Left hindlimb (tissue), 1 donor: Measurements from ENCODE around the gene TEX11.
A peak's percentile ranks its signal among the peaks of the same experiment; 100 is the strongest.
"Not testable (repeated sequence)": the region's sequence is repeated elsewhere in the genome, so short reads cannot be mapped to it uniquely, and the experiment has no call there.

Source experiments
- DNase-seq: peaks from one replicate; pipeline ENCODE4 v3.0.0-alpha.2; 2018

Gene TEX11

DNA sequence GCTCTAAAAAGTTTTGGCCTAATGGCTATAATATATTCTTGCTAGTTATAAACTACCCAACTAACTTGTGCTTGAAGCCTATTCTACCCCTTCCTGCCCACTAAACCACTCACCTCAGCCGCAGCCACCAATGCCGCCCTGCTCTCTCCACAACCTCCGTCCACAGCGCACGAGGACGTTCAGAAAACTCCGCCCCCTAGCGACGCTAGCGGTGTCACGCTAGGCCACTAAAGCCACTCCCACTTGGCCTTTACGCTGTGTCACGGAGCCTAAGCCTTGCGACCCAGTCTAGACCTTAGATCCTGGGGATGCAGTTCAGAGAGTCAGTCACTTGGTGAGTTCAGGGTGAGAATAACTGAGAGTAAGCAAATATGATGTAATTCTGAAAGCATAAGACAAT lies at the start of gene TEX11:
TSS of gene TEX11 (minus strand) at position 171 of the 400 bp plus-strand sequence. CDS start 922 bp downstream, outside the sequence.
- DNase-seq, result no peak

DNA sequence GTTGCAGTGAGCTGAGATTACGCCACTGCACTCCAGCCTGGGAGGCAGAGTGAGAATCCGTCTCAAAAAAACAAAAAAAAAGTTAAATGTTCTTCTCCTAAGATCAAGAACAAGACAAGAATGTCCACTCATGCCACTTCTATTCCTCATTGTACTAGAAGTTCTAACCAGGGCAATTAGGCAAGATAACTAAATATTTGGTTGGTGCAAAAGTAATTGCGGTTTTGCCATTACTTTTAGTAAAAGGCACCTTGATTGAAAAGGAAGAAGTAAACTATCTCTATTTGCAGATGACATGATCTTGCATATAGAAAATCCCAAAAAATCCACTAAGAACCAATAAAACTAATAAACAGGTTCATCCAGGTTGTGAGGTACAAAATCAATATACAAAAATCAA lies 46.4 kb upstream of the TEX11 start:
- DNase-seq, result no peak

DNA sequence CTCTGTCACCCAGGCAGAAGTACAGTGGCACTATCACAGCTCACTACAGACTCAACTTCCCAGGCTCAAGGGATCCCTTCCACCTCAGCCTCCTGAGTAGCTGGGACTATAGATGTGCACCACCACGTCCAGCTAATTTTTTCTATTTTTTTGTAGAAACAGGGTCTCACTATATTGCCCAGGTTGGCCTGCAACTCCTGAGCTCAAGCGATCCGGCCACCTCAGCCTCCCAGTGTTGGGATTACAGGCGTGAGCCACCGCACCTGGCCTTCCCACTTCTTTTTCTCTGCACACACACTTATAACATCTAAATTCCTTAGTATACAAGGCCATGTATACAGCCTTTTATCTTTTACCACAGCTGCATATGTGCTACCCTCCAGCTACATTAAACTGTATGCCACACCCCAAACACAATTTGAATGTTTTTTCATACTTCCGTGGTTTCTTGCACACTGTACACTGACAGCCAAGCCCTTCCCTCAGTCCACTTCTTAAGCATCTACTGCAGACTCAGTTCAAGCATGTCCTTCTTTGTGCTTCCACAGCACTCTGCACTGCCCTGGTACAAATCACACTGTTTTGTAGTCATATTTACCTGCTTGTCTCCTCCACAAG lies 15.9 kb upstream of the TEX11 start:
- no peak for DNase-seq

DNA sequence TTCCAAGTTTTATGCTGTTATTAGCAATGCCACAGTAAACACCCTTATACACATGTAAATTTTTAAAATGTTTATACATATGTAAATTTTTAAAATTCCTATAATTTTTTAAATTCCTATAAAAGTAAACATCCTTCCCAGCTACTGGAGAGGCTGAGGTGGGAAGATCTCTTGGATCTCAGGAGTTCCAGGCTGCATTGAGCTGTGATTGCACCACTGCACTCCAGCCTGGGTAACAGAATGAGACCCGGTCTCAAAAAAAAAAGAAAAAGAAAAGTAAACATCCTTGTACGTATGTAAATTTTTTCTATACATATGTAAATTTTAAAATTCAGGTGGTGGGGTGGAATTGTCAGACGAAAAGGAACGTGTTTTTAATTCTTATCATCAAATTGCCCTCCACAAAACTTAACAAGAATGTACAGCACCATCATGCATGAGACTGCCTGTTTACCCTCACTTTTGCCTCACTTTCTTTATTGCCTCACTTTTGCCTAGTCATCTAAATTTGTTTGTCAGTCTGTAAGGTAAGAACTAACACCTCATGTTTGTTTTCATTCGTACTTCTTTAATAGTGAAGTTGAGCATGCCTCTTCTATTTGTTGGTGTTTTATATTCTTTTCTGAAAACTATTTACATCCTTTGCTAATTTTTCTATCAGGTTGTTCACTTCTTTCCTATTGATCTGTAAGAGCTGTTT lies 14.4 kb upstream of the TEX11 start:
- DNase-seq, result no peak

DNA sequence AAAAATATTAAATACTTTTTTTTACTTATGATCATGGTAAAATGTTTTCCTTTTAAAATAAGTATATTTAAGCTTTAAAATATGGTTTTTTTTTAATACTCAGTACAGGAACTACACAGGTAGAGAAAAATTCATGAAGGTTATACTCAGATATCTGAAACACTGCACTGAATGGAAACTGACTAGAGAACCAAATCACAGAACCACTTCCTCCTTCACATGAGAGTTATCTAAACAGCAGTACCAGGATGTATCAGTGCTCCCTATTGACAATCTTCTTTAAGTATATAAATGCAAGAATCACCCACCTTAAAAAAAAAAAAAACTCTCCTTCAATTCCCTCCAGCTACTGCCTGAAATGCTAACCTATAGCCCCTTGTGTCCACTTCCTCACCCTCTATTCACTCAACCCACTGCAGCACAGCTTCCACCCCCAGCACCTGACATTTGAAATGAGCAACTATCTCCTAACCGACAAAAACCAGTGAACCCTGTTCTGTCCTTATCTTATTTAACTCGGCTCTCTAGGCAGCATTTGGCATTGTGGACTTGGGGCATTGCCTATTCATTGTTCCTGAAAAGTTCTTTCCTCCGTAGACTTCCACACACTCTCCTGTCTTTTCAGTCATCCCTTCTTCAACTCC lies 13.3 kb upstream of the TEX11 start:
- DNase-seq, result no peak

DNA sequence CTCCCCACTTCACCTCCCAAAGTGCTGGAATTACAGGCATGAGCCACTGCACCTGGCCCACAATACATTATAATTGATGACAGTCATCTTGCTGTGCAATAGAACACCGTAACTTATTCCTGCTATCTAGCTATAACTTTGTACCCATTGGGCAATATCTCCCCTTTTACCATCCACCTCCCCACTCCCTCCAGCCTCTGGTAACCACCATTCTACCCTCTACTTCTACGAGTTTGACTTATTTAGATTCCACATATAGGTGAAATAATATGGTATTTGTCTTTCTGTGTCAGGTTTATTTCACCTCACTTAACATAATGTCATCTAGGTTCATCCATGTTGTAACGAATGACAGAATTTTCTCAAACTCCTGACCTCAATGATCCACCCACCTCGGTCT lies 8.2 kb upstream of the TEX11 start:
- no peak for DNase-seq

DNA sequence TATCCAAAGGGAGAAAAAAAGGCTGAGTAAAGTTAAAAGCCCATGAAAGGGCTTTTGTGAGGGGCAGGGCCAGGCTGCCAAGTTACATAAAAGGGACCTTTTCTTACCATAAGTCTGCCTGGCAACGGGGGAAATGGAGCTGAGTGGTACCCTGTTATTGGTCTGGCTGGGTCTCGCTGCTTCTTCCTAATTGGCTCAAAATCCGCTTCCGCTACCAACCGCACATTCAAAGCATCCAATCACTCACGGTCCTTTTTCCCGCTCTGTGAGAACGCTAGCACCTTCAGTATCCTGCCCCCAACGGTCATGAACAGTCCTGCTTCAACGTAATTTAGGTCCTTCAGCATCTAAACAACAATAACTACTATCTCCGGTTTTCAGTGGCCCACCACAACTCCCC lies 611 bp downstream of the TEX11 start:
- DNase-seq, result no peak

DNA sequence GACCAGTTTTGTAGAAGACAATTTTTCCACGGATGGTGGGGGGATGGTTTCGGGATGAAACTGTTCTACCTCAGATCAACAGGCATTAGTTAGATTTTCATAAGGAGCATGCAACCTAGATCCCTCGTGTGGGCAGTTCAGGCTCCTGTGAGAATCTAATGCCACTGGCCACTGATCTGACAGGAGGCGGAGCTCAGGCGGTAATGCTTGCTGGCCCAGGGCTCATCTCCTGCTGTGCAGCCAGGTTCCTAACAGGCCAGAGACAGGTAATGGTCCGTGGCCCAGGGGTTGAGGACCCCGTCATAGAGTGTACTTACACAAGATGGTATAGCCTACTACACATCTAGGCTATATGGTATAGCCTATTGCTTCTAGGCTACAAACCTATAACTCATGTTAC lies 7.0 kb downstream of the TEX11 start:
- no peak for DNase-seq

DNA sequence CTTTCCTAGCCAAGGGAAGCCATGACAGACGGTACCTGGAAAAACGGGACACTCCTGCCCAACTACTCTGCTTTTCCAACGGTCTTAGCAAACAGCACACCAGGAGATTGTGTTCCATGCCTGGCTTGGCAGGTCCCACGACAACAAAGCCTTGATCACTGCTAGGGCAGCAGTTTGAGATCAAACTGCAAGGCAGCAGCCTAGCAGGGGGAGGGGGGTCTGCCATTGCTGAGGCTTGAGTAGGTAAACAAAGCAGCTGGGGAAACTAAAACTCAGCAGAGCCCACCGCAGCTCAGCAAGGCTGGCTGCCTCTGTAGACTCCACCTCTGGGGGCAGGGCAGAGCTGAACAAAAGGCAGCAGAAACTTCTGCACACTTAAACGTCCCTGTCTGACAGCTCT lies 18.1 kb downstream of the TEX11 start:
- DNase-seq, result not testable (repeated sequence)

DNA sequence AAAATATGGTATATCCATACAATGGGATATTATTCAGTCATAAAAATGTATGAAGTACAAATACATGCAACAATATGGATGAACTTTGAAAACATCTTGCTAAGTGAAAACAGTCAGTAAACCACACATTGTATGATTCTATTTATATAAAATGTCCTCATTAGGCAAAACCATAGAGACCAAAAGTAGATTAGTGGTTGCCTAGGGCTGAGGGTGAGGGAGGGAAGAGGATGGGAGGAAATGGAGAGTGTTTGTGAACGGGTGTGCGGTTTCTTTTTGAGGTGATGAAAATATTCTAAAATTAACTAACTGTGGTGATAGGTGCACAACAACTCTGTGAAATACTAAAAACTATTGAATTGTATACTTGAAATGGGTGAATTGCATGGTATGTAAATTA lies 29.6 kb downstream of the TEX11 start:
- DNase-seq, result no peak

DNA sequence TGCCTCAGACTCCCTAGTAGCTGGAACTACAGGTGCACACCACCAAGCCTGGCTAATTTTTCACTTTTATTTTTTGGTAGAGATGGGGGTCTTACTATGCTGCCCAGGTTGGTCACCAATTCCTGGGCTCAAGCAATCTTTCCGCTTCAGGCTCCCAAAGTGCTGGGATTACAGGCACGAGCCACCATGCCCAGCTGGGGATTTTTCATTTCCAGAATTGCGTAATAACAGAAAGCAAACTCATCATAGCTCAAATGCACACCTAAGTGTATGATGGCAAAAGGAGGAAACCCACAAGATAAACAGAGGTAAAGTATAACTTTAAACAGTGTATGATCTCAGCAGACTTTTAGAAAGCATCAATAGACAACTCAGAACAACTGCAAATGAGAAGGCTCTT lies 56.2 kb downstream of the TEX11 start:
- DNase-seq, result no peak

DNA sequence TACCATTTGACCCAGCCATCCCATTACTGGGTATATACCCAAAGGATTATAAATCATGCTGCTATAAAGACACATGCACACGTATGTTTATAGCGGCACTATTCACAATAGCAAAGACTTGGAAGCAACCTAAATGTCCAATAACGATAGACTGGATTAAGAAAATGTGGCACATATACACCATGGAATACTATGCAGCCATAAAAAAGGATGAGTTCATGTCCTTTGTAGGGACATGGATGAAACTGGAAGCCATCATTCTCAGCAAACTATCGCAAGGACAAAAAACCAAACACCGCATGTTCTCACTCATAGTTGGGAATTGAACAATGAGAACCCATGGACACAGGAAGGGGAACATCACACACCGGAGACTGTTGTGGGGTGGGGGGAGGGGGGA lies 64.4 kb downstream of the TEX11 start:
- DNase-seq, result not testable (repeated sequence)

DNA sequence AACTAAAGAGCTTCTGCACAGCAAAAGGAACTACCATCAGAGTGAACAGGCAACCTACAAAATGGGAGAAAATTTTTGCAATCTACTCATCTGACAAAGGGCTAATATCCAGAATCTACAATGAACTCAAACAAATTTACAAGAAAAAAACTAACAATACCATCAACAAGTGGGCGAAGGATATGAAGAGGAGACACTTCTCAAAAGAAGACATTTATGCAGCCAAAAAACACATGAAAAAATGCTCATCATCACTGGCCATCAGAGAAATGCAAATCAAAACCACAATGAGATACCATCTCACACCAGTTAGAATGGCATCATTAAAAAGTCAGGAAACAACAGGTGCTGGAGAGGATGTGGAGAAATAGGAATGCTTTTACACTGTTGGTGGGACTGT lies 64.9 kb downstream of the TEX11 start:
- not testable (repeated sequence) for DNase-seq

DNA sequence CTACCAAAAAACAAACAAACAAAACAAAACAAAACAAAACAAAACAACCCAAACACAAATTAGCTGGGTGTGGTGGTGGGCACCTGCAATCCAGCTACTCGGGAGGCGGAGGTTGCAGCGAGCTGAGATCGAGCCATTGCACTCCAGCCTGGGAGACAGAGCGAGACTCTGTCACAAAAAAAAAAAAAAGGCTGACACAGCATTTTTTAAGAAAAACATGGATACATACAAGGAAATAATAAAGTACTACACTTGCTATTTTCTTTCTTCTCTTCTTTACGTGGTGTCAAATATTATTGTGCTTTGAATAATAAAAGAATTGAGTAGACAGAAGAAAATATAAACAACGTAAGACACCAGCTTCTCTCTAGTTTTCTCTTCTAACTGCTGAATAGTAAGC lies 73.9 kb downstream of the TEX11 start:
- DNase-seq, result no peak

DNA sequence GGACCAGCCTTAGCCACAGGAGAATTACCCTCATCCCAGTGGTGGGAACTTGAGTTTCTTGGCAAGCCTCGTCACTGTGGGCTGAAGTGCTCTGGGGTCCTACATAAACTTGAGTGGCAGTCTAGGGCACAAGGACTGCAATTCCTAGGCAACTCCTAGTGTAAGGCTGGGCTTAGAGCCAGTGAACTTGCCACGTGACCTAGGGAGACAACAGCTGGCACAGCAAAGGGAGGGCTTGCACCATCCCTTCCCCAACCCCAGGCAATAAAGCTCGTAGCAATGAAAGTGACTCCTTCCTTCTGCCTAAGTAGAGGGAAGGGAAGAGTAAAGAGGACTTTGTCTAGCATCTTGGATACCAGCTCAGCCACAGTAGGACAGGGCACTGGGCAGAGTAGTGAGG lies 81.8 kb downstream of the TEX11 start:
- peak; percentile 23 for DNase-seq

DNA sequence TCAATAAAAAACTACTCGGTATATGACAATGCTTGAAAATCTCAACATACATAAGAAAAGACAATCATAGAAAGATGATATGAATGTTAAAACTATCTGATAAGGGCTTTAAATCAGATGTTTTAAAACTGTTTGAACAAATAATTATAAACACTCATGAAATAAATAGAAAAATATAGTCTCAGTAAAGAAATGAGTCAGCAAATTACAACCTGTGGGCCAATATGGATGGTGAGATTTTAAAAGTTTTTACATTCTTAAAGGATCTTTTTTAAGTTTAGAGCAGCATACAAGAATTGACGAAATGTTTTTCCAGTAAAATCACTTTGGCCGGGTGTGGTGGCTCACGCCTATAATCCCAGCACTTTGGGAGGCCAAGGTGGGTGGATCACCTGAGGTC lies 83.1 kb downstream of the TEX11 start:
- DNase-seq, result no peak

DNA sequence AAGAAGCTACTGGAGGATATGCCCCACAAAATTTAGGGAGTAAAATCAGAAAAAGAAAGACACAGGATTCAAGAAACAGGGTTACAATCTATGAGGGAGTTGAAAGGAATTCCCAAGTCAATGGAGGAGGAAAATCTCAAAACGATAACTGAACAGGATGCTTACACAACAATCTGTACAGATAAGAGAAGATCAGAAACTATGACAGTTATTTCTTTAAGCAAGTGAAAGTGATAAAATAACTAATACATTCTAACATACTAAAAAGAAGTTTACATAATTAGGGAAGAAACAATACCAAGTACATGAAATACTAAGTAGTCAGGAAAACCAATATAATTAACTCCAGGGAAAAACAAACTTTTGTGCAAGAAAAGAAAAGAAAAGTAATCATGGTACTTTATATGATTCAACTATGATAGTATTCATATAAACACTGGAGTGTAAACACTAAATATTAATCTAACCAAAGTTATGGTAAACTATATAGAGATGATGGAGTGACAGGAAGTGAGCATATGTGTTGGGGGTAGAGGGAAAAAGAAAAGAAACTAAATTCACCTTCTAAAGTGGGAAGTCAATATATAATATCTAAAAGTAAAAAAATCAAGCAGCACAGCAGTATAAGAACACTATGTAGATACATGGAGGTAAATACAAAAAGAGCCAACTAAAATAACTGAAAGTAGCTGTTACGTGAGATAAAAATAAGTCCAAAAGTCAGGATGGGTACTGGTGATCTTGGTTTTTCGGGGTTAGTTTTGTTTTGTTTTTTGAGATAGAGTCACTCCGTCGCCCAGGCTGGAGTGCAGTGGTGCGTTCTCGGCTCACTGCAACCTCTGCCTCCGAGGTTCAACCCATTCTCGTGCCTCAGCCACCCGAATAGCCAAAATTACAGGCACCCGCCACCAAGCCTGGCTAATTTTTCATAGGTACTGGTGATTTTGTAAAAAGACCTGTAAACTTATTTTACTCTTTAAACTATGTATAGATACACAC lies 99.3 kb downstream of the TEX11 start:
- no peak for DNase-seq

DNA sequence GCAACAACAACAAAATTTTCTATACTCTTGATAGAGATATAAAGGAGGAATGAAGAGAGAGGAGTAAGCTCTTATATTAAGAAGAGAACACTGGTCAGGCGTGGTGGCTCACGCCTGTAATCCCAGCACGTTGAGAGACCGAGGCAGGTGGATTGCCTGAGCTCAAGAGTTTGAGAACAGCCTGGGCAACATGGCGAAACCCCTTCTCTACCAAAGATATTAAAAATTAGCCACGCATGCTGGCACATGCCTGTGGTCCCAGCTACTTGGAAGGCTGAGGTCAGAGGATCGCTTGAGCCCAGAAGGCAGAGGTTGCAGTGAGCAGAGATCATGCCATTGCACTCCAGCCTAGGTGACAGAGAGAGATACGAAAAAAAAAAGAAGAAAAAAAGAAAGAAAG lies 102.4 kb downstream of the TEX11 start:
- no peak for DNase-seq

DNA sequence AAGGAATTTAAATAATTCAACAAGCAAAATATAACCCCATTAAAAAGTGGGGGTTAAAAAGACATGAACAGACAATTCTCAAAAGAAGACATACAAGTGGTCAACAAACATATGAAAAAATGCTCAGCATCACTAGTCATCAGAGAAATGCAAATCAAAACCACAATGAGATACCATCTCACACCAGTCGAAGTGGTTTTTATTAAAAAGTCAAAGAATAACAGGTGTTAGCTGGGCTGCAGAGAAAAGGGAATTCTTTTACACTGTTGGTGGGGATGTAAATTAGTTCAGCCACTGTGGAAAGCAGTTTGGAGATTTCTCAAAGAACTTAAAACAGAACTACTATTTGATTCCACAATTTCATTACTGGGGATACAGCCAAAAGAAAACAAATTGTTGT lies 111.8 kb downstream of the TEX11 start:
- not testable (repeated sequence) for DNase-seq

DNA sequence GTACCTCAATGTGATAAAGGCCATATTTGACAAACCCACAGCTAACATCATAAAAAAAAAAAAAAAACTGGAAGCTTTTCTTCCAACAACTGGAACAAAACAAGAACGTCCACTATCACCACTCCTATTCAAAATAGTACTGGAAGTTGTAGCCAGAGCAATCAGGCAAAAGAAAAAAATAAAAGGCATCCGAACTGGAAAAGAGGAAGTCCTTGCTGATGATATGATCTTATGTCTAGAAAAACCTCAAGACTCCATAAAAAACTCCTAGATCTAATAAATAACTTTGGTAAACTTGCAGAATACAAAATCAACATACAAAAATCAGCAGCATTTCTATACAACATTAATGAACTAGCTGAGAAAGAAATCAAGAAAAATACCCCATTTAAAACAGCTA lies 134.3 kb downstream of the TEX11 start:
- no peak for DNase-seq

DNA sequence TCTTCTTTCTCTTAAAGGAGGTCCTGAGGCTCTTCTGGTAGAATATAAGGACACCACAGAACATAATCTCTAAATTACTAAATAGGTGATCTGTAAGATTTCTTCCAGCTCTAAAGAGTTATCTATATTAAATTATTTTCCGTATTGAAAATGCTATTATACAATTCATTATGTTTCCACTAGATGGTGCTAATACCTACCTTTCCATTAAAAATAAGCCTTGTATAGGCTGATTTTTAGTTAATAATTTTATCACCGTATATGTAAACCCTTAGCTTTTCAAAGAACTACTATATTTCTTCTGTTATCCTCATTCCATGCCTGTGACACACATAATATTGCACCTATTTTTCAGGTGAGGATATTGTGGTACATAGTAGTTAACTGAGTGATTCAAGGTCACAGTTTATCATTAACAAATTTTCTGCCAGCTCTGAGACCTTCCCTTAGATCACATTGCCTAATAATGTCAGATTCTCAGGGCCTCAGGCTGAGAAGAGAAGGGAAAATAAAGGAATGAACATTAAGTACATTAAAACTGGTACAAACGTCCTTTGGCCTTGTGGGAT lies 138.8 kb downstream of the TEX11 start:
- DNase-seq, result no peak

DNA sequence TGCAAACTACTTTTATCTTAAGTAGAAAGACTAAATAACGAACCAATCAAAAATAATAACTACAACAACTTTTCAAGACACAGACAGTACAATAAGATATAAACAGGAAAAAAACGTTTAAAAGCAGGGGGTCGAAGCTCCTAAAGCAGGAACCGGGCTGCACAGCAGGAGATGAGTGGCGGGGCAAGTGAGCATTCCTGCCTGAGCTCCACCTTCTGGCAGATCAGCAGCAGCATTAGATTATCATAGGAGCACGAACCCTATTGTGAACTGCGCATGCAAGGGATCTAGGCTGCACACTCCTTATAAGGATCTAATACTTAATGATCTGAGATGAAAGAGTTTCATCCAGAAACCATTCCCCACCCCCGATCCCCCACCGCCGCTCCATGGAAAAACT lies 146.2 kb downstream of the TEX11 start:
- DNase-seq, result no peak

DNA sequence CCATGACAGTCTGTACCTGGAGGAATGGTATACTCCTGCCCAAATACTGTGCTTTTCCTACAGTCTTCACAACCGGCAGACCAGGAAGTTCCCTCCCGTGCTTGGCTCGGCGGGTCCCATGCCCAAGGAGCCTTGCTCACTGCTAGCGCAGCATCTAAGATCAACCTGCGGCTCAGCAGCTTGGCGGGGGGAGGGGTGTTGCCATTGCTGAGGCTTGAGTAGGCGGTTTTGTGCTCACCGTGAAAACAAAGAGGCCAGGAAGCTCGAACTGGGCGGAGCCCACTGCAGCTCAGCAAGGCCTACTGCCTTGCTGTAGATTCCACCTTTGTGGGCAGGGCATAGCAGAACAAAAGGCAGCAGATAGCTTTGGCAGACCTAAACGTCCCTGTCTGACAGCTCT lies 152.7 kb downstream of the TEX11 start:
- DNase-seq, result no peak
